Eye (tissue), 1 donor: Measurements from ENCODE around the gene G6PC3.
"Not testable (repeated sequence)": the region's sequence is repeated elsewhere in the genome, so short reads cannot be mapped to it uniquely, and the experiment has no call there.

Experiments used
- DNase-seq: peaks from one replicate; pipeline ENCODE4 v3.0.0-alpha.2; 2015

G6PC3 gene

DNA sequence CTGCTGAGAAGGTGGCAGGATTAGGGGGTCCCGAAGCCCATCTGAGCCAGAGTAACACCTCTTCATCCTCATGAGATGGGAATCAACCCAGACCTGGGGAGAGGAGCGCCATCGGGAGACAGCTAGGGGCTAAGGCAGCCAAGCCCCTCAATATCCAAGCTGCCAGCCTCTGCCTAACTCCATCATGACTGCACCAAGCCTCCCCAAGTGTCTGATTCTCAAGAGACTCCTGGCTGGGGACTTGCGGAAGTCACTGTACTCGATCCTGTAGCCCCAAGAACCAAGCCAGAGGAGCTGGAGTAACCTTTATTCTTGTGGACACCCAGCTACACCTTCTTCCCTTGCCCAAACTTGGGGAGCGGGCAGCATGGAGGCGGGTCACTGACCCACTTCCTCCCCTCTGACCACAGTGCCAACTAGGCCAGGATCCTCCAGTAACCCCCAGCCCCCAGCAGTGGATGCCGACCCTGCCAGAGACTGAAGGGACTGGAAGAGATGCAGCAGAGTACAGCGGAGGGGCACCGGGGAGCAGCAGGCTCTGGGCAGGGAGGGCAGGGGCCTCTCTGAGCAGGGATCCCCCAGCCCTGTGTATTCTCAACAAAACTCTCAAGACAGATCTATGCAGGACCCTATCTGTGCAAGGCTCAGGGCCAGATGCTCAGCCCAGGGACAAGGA lies 39.6 kb downstream of the G6PC3 start:
- no peak for DNase-seq

DNA sequence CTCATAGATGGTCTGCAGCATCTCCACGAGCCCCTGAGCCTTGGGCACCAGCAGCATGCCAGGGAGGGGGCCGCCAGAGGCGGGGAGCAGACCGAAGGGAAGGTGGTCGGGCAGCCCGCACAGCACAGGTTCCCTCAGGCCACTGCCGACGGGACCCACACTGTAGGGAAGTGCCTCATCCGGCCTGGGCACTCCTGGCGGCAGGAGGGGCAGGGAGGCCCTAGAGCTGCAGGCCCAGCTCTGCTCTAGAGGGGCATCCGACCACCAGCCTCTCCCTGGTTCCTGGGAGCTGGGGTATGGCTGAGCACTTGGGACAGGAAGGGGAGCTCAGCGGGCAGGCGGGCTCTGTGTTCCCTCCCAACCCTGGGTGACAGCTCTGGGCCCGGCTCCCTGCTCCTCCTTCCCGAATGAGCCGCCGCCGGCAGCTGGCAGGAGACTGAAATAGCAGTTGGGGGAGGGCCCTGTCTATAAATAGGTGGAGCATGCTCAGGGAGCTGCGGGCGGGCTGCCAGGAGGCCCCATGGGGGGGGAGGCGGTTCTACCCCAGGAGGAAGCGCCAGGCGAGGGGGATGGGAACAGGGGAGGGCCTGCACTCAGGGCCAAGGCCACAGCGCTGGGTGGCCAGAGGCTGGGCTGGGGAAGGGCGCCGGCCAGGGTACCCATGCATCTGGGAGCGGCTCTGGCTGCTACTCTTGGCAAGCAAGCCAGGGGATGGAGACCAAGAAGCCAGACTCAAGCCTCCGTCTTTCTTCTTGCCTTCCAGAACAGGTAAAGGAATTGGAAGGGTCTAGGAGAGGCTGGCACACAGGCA lies 40.5 kb downstream of the G6PC3 start:
- peak; percentile 94 for DNase-seq

DNA sequence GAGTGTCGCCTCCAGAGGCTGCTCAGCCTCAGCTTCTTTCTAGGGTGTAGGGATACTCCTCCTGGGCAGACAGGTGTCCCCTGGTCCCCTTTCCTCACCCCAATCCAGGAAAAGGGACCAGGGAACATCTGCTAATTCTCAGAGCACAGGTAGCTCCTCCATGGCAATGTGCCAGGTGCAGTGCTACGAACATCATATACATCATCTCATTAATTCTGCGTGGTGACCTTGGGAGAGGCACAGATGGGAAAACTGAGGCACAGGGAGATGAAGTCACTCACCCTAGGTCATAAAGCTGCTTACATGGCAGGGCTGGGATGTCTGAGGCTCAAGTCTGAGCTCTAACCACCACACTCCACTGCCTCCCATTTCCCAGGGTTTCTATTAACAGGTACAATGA lies 41.2 kb downstream of the G6PC3 start:
- DNase-seq, result no peak

DNA sequence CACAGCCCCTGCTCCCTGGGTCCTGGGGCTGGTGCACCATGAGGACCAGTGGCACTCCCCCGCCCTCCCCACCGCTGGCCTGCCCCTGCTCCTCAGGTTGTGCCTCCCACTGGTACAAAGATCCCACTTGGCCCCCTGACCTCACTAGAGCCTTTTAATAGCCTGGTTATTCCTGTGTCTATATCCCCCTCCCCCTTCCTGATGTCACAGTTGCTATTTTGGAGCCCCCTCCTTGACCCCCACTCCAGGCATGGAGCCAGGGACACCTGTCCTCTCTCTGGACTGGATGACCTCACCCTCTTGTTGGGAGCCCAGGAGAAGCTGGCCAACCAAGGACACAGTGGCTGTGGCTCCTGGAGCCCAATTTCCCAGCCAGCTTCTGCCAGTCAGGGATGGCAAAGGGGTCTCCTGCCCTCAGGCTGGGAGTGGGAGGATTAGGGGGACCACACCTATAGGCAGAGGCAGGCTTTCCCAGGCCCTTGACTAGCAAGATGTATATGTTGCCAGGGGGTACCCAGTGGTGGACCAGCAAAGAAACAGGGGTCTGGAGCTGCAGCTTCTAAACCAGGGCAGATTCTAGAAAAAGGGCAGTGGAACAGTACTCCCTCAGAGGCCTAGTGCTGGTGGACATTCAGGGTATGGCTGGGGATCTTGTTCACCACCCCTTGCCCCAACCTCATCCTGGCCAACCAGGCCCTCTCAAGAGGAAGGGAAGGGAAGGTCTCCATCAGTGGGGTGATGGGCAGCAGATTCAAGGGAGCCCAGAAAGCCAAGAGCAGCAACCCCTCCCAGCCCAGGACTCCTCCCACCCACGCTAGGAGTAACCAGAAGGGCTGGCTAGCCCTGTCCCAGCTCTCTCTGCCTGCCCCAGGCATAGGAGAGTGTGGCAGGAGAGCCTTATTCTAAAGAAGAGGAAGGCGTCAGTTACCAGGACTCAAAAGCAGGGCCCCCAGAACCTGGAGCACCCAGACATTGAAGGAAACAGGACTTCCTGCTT lies 42.0 kb downstream of the G6PC3 start:
- no peak for DNase-seq

DNA sequence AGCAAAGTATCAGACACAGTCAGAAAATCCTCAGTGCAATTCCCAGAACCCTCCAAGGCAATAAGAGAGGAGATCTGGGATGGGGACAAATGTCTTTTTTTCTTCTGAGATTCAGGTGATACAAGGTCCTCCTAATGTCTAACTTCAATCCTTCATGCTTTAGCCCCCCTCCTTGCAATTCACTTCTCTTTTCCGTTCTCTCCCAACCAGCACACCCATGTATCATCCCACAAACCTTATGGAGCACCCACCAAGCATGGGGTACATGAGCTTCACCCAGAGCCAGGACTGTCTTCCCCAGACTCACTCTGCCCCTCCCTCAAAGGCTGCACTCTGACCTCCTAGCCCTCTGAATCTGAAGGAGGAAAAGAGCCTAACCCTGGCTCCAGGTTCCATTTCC lies 42.8 kb downstream of the G6PC3 start:
- no peak for DNase-seq

DNA sequence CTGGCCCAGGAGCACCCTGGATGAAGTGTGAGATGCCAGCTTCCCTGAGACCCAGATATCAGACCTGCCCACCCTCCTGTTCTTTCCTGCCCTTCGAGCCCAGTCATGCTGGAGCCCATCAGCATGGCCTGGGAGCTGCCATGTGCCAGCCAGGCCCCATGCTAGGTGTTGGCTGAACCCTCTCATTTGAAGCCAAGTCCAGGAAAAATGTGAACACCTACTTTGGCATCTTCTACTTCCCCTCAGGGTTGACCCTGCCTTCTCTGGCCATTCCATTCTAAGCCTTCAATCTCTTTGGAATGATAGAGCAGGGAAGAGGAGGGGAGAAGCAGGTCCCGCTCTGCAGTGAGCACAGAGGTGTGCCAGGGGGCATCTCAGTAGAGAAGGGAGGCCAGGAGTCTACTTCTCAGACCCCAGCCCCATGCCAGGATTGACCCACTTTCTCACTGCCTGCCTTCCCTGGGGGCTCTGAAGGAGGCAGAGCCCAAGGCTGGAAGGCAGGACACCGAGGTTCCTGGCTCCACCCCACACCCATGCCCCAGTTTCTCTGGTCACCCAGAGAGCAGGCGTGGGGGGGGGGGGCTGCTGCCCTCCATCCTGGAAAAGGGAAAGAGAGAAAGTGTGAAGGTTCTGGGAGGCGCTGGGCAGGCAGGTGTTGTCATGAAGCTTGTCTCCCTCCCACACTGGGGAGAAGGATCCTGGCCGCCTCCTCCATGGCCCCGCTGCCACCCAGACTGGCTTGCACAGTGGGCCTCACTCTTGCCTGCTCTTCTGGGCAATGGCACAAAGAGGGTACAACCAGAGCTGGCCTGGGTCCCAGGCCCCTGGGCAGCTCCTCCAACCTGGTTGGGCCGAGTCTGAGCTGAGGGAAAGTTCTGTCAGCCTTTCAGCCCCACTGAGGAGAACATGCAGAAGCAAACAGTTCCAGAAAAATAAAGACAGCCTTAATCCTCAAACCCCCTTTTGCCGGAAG lies 43.6 kb downstream of the G6PC3 start:
- no peak for DNase-seq

DNA sequence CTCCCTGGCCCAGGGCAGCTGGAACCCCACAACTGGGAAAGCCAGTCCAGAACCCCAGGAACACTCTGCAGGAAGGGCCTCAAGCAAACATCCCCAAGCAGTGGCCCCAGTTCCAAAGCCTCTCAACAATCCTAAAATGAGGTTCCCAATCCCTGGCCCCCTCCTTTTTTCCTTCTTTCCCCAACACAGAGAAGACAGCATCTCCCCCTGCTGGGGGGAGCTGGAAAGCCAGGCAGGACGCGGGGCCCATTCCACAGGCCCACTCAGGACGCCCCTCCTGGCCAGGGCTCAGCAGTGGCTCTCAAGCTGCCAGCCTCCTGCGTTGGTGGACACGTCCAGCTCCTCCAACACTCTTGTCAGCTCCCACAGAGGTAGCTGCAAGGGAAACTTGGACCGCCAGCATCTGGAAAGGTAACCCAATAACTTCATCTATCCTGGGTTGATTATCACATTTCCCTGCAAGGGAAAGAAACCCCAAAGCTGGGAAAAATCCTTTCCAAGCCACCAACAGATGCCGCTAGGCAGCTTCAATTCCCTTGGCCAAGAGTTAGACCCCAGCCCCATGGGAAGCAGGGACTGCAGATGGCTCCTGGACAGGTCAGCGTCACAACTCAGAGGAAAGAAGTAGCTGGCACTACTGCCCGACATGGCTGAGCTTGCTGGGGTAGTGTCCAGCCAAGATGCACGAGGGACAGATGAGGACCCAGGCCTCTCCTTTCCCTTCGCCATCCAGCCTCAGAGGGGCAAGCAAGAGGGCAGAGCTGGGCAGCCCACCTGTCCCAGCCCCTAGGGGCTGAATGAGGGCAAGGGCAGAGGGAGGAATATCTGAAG lies 45.3 kb downstream of the G6PC3 start:
- peak; percentile 52 for DNase-seq

DNA sequence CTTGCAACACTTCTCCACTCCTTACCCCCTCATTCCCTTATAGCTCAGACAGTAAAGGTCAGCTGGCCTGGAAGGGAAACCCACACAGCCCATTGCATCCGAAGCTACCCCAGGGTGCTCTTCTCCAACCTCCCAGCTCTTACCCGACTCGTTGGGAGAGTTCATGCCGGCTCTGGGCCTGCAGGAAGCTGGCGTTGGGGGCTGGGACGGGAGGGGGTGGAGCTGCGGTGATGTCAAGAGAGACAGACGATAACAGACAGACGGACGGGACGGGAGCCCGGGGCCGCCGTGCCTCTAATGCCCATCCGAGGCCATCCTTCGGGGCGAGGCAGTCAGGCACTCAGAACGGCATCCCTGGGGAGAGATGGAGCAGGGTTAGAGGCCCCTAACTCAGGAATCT lies 46.8 kb downstream of the G6PC3 start:
- DNase-seq, result no peak

DNA sequence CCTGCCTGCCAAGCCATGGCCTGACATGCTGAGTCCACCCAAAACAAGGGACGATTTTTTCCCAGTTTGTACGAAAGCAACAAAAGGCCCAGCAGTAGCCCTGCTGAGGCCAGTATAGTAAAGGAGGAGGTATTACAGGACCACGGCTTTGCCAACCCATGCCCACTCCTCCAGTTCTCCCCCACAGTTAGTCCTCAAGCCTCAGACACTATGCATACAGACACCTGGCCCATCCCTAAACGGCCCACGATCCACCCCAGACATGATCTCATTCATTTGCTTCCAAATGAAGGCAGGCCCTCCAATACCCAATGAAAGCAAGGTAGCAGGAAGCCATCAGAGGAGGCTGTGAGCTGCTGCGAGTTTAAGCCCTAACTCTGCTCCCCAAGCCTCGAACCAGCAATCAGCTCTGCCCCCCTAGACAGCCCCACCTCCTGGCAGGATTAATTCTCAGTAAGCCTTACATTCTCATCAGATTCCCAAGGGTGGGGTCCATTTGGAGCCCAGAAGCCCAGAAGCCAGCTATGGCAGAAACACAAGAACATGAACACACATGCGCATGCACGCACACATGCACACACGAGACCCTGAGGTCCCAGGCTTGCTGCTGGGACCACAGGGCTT lies 48.0 kb downstream of the G6PC3 start:
- DNase-seq, result peak; percentile 38

DNA sequence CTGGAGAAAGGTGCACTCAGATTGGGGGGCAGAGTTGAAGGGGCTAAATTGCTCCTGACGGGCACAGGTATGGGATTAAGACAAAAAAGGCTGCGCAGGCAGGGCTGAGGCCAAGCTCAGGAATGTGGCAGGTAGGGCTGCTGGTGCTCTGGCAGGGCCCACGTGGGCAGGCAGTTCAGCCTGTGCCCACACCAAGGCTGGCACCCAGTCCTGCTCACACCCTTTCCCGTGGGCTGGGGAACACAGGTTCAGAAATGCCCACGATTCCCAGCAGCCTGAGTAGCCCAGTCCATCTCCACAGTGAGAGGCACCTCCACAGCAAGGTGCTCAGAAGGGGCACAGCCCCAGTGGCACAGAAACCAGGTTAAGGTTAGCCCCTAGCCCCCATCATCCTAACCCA lies 48.5 kb downstream of the G6PC3 start:
- no peak for DNase-seq

DNA sequence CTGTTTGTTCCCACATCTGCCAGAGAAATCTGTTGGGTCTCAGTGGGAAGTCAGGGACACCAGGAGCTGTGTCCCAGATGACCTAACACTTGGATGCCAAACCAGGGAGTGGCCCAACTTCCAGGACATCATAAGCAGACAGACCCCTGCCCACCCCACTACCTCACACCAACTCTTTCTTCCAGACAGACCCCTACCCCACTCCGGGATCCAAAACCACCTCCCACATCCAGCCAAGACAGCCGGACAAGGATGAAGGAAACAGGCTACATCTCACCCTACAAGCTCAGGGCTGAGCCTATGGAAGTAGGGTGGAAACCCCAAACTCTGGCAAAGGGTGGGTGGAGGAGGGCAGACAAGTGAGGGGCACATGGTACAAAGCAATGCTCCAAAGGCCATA lies 49.3 kb downstream of the G6PC3 start:
- no peak for DNase-seq

DNA sequence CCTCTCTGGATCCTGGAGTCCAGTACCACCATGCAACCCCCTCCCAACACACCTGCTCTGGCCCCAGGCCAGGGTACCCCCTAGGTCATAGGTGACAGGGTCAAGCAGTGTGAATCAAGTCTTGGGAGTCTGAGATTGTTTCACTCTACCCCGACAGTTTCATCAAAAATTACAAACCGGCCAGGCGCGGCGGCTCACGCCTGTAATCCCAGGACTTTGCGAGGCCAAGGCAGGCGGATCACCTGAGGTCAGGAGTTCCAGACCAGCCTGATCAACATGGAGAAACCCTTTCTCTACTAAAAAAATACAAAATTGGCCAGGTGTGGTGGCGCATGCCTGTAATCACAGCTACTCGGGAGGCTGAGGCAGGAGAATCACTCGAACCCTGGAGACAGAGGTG lies 49.7 kb downstream of the G6PC3 start:
- not testable (repeated sequence) for DNase-seq

DNA sequence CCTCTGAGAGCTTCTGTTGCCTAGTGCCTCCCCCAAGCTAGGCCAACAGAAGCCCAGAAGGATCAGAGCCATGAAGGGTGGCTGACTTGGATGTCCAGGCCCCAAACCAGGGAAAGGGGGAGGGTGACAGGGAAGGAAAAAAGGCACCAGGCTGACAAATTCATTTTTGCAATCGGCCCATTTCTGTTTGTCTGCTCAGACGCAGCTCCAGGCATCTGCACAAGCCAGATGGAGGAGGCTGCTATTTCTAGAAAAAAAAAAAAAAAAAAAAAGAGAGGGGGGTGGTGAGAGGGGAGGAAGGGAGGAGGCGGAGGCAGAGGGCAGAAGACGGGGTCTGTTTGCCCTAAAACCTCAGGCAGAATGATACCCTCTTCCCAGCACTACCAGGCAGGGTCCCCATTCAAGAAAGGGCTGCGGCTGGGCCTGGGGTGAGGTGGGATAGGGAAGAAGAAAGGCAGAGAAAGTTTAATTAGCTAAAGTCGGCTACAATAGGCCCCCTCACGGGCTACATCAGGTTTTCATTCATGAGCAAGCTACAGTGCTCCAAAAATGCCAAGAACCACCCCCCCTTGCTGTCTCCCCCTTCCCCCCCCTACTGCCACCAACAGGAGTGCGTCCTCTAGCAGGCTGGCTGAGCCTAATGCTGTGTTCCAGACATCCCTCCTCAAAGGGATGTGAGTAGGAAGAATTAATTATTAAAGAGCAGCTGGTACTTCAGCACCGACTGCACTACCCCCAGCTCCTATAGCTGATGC lies 50.5 kb downstream of the G6PC3 start:
- DNase-seq, result peak; percentile 47

DNA sequence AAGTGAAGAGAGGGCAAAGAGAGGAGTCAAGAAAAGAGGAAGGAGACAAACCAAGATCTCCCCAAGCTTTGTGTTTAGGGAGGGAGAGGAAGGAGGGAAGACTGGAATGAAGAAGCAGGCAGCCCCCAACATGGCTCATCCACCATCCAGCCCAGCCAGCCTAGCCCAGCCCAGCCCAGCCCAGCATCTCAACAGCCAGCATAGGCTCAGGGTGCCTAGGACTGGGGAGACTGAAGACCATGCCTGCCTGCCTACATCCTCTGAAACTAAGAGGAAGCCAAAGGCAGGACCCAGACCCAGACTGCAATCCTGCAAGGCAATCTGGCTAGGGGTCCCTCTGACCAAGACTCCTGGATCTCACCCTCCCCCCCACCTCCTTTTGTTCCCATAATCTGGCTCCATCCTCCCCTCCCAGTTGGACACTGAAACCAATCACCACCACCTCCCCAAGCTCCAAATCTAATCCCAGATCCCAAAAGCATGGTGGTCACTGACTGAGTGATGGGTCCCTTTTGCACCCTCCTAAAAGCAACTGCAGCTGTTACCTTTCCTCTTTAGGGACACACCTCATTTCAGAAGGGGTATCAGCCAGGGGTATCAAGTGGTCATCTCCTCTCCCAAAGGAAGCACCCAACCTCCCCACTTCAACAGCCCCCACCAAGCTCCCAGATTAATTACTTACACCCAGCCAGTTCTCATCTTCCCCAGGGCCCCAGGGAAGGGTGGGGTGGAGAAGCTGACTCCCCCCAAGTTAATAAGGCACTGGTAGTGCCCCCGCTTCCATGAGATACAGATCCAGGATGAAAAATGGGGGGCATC lies 51.7 kb downstream of the G6PC3 start:
- DNase-seq, result peak; percentile 31

DNA sequence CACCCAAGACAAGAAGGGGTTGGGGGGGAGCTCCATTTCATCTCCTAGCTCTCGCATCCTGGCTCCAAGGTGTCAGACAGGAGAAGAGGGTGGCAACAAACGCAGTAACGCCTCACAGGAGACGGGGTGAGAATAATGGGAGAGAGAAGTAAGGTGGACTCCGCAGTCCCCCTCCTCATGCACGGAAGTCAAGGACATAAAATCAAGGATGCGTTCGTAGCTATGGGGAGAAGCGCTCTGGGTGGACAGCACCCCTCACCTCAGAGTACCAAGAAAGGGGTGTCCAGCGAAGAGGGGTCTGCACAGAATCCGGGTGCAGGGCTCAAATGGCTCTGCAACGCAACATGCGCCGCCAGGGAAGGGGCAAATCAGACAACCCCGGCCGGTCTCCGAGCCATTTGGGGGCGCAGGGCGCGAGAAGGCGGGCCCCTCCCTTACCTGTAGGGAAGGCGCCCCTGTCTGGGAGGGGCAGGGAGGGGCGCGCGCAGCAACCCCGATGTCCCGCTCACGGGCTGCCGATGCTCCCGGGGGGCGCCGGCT lies 52.4 kb downstream of the G6PC3 start:
- peak; percentile 63 for DNase-seq

DNA sequence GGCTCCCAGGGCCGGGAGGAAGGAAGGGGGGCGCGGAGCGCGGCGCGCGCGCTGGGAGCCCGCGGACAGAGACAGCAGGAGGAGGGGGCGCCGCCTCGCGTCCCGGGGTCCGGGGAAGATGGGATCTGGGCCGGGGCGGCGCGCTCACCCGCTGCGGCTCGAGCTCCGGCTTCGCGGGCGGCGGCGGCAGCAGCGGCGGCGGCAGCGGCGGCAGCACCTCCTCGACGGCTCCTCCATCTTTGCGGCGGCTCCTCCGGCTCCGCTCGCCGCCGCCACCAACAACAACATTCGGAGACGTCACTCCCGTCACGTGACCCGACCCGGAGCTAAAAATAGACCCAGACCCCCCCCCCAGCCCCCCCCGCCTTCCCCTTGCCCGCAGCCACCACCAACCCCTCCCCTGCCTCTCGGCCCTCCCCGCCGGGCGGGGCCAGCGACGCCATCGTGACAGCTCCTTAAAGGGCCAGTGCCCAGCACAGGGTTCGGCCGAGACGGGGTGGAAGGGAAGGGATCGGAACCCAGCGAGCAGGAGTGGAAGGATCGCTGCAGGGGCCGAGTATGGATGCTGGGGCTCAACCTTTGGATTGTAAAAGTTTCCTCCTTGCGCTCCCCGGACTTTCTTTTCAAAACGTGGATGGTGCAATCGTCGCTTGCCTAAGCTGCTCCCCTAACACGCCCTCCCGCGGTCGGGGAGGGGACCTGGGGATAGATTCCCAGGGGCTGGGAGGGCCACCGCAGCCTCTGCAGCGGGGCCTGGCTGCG lies 53.0 kb downstream of the G6PC3 start, which contains the start of gene HDAC5:
Gene HDAC5 (minus strand): TSS at position 286 of the 762 bp plus-strand sequence. CDS start 6,126 bp downstream, outside the sequence.
- peak; percentile 98 for DNase-seq

DNA sequence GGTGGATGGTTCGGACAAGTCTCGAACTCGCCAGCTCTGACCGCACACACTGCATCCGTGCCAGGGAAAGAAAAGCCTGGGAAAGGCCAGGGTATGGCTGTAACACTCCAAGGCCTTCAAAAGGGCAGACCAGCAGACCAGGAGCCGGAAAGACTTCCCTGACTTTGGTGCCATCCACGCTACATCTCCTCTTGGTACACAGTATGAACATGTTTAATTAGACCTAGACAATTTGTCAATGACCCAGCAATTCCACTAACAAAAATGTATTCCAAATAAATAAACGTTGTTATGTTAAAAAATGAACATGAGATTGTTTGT lies 53.5 kb downstream of the G6PC3 start:
- no peak for DNase-seq
